HG03565 (cell line): ENCODE measurements around the gene FGD5.

Experiments
- ATAC-seq: cut with Tn5 transposase; IDR thresholded peaks from one replicate; pipeline ENCODE4 v1.9.1; 2021; ENCODE audit warnings: mild to moderate bottlenecking, moderate library complexity; ENCODE audit not compliant: unreplicated experiment

FGD5 gene

GRCh38 chr3:14921034-14921616 lies 102.4 kb downstream of the FGD5 start:
- peak; percentile 77 for ATAC-seq

GRCh38 chr3:14921811-14922705 lies 103.3 kb downstream of the FGD5 start:
- no peak for ATAC-seq

- no peak for ATAC-seq
These were observed 104.1 kb downstream of the FGD5 start for GRCh38 chr3:14922863-14923262.

- ATAC-seq = no peak
These were observed 104.7 kb downstream of the FGD5 start for GRCh38 chr3:14923476-14923875.

- no peak for ATAC-seq
These were observed 107.2 kb downstream of the FGD5 start for GRCh38 chr3:14925729-14926591.

GRCh38 chr3:14926592-14926991 lies 107.8 kb downstream of the FGD5 start:
- no peak for ATAC-seq

GRCh38 chr3:14927308-14927707 lies 108.5 kb downstream of the FGD5 start:
- no peak for ATAC-seq

GRCh38 chr3:14929310-14930074 lies 110.7 kb downstream of the FGD5 start:
- no peak for ATAC-seq

GRCh38 chr3:14933820-14934425 lies 115.2 kb downstream of the FGD5 start:
- no peak for ATAC-seq

- ATAC-seq = no peak
These were observed 117.0 kb downstream of the FGD5 start for GRCh38 chr3:14935592-14936345.

GRCh38 chr3:14938954-14939353 lies 120.2 kb downstream of the FGD5 start:
- no peak for ATAC-seq

GRCh38 chr3:14941871-14942270 lies 123.1 kb downstream of the FGD5 start:
- no peak for ATAC-seq

GRCh38 chr3:14943042-14943441 lies 124.3 kb downstream of the FGD5 start:
- ATAC-seq = no peak

GRCh38 chr3:14946236-14946635 lies 127.5 kb downstream of the FGD5 start:
- no peak for ATAC-seq

- ATAC-seq = no peak
These were observed 128.0 kb downstream of the FGD5 start for GRCh38 chr3:14946739-14947099.

- ATAC-seq = peak; percentile 35
These were observed 128.5 kb downstream of the FGD5 start, which contains the start of gene NR2C2 for GRCh38 chr3:14947100-14947885. NR2C2 (plus strand) TSS chr3:14947583; CDS start chr3:15003915, 56,332 bp downstream.

- ATAC-seq = peak; percentile 80
These were observed 129.3 kb downstream of the FGD5 start for GRCh38 chr3:14947886-14948608.

GRCh38 chr3:14948609-14949038 lies 129.9 kb downstream of the FGD5 start:
- ATAC-seq = no peak
